Bronchial epithelial cell (primary cell): ENCODE results near the gene PPM1M. TPM values are rescaled to one million over a fixed set of nuclear protein-coding genes. Genes with fewer than 3 reads are reported as not detected.

Experiments
- DNase-seq: peaks from one replicate; pipeline ENCODE4 v3.0.0-alpha.2; 2010; ENCODE audit warnings: low read depth
- FAIRE-seq: peaks from 2 replicates; lab custom pipeline; 2011; peaks lifted over from hg19 to GRCh38; lab: Jason Lieb, UNC
- H3K27me3 ChIP-seq: 2 replicates; pipeline ENCODE4 v1.5.1; 2011; ENCODE audit warnings: low read length; ENCODE audit not compliant: control insufficient read depth, insufficient read depth
- H3K36me3 ChIP-seq: 2 replicates; pipeline ENCODE4 v1.5.1; 2011; ENCODE audit warnings: low read length; ENCODE audit not compliant: control insufficient read depth, insufficient read depth
- H3K4me3 ChIP-seq: 2 replicates; pipeline ENCODE4 v1.5.1; 2011; ENCODE audit warnings: mild to moderate bottlenecking, low read depth, low read length, control low read depth
- total RNA-seq: library from RNA; depleted of rRNA; stranded (reverse); fragments of >200 nt; gene quantifications from 2 replicates; pipeline ENCODE4 v1.2.1, GENCODE V29; 2014
- TF ChIP-seq, protein P1 (sequence below): IDR thresholded peaks from 2 replicates; pipeline ENCODE4 v1.5.1; 2011; ENCODE audit warnings: mild to moderate bottlenecking, moderate library complexity, low read length, control low read depth, inconsistent platforms; ENCODE audit not compliant: insufficient read depth, severe bottlenecking

Gene PPM1M
- total RNA-seq, result 2.0 and 2.6 TPM in 2 replicates

- Histone ChIP-seq H3K27me3 (no peaks in the 10 kb centered on the region), H3K36me3 (no peaks in the 10 kb centered on the region), H3K4me3 (peak within 1 kb of the TSS; percentile 34)
- TF ChIP-seq, protein P1, sequence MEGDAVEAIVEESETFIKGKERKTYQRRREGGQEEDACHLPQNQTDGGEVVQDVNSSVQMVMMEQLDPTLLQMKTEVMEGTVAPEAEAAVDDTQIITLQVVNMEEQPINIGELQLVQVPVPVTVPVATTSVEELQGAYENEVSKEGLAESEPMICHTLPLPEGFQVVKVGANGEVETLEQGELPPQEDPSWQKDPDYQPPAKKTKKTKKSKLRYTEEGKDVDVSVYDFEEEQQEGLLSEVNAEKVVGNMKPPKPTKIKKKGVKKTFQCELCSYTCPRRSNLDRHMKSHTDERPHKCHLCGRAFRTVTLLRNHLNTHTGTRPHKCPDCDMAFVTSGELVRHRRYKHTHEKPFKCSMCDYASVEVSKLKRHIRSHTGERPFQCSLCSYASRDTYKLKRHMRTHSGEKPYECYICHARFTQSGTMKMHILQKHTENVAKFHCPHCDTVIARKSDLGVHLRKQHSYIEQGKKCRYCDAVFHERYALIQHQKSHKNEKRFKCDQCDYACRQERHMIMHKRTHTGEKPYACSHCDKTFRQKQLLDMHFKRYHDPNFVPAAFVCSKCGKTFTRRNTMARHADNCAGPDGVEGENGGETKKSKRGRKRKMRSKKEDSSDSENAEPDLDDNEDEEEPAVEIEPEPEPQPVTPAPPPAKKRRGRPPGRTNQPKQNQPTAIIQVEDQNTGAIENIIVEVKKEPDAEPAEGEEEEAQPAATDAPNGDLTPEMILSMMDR, result no peak
- no peak for DNase-seq
- FAIRE-seq, result no peak
These were observed at the start of gene PPM1M for GRCh38 chr3:52245322-52246263. Gene PPM1M, plus strand, starts transcription at chr3:52245759. Its CDS starts 66 bp downstream, at chr3:52245825.

DNA sequence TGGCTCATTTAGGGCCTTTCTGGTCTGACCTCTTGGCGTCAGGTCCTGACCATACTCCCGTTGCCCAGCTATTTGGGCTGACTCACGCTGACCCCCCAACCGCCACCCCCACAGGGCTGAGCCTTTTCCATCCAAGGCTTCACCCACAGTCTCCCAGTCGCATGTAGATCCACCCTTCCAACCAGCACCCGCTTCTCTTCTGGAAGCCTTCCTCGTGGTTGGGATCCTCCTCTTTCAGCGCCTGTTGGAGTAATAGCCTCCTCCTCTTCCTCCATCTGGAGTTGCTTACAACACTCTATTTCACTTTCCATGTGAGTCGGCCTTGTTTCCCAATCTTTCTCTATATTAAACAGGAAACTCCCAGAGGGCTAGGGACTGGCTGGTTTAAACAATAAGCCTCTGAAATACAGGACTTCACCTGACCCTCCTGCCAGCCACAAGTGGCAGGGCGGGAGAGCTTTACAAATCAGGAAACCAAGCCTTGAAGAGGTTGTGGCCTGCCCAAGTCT, 49.7 kb upstream of the PPM1M start:
- H3K27me3 ChIP-seq, result peaks cover 2% of the 10 kb centered on the region
- DNase-seq (peak; percentile 51), FAIRE-seq (no peak)
- H3K4me3 ChIP-seq, result no peak overlapping the region
- H3K36me3 ChIP-seq, result peaks cover 4% of the 10 kb centered on the region
- TF ChIP-seq, protein P1, result no peak

GRCh38 chr3:52196977-52197376, 48.6 kb upstream of the PPM1M start:
- no peak for DNase-seq
- FAIRE-seq, result no peak
- H3K4me3 ChIP-seq, result no peak overlapping the region

GRCh38 chr3:52197499-52197841, 48.1 kb upstream of the PPM1M start:
- Histone ChIP-seq H3K4me3 (peak overlapping the region; percentile 85), H3K27me3 (peaks cover under 1% of the 10 kb centered on the region), H3K36me3 (peaks cover 5% of the 10 kb centered on the region)
- FAIRE-seq, result no peak
- no peak for DNase-seq
- TF ChIP-seq, protein P1, result no peak

More at GRCh38 chr3:52196977-52197376, 48.6 kb upstream of the PPM1M start:
- H3K36me3 ChIP-seq, result peaks cover 4% of the 10 kb centered on the region
- TF ChIP-seq, protein P1, result no peak
- no peaks in the 10 kb centered on the region for H3K27me3 ChIP-seq

DNA sequence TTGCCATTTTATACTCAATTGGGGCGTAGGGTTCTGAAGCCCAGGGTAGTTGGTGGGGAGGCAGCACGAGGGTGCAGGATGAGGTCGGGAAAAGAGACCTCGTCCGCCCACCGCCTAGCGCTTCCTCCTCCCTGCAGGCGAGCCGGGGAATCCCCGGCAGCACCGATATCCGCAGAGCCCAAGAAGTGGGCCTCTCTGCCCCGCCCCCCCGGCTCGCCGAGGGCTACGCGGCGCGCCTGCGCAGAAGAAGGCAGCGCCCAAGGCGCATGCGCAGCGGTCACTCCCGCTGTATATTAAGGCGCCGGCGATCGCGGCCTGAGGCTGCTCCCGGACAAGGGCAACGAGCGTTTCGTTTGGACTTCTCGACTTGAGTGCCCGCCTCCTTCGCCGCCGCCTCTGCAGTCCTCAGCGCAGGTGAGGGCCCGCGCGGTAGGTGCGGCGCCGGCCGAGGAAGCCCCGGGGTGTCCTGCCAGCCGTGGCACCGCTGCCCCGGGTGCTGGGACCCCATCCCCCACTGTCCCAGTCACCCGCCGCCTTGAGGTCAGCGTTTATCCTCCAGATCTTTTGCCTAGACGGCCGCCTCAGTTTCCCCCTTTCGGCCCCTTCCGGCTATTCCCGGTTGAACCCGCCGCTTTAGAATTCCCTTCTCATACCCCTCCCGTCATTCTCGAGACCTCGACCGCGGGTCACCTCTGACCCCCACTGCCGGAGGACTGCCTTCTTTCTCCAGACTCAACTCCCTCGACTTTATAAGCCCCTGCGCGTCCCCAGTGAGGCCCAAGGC, 47.5 kb upstream of the PPM1M start, which contains the start of gene ALAS1:
TSS of gene ALAS1 (plus strand) at position 319 of the 784 bp plus-strand sequence. CDS start 1,082 bp downstream, outside the sequence.
- Histone ChIP-seq H3K27me3 (peaks cover 2% of the 10 kb centered on the region), H3K36me3 (peaks cover 6% of the 10 kb centered on the region), H3K4me3 (peak within 1 kb of the TSS; percentile 85)
- FAIRE-seq (no peak), DNase-seq (peak; percentile 70)
- TF ChIP-seq, protein P1, result no peak
